ENCODE measurements around the gene C2CD3.

The C2CD3 gene

DNA sequence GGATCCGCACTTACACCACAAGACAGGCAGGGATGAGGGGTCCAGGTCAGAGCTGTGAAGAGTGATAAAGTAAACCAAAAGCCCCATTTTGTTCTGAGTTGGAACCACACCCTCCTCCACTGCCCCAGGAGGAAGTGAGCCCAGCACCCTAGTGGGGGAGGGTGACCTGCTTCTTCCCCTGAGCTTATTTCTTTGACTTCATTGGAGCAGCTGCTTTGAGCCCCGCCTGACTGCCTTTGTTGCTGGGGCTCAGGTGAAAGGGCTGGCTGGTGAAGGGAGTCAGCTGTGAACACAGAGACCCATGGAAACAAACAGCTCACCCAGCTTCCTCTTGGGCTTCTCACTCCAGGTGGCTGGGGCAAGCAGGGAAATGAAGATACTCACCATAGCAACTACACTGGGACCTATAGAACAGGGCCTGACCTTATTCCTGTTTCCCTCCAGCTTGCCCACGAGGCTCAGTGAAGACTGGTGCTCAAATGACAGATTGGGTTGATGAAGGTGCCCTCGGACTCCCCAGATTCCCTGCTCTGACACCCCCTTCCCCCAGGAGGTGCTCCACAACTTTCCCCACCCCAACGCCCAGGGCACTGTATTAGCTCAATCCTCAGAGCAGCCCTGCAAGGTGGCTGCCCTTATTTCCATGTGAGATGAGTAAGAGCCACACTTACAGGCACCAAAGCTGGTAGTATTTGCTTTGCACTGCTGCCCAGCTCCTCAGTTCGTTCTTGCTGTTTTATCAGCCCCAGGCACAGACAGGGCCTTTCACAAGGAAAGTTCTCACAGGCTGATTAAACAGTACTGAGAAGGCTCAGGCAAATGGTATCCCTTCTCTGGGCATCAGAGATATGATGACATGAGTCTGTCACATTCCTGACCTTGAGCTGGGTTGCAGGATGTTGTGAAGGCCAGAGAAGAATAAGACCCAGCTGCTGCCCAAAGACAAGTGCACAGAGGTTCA is 190.5 kb downstream of the C2CD3 start:
- DNase-seq (ENCODE audit: low read depth, low spot score), result no peak

DNA sequence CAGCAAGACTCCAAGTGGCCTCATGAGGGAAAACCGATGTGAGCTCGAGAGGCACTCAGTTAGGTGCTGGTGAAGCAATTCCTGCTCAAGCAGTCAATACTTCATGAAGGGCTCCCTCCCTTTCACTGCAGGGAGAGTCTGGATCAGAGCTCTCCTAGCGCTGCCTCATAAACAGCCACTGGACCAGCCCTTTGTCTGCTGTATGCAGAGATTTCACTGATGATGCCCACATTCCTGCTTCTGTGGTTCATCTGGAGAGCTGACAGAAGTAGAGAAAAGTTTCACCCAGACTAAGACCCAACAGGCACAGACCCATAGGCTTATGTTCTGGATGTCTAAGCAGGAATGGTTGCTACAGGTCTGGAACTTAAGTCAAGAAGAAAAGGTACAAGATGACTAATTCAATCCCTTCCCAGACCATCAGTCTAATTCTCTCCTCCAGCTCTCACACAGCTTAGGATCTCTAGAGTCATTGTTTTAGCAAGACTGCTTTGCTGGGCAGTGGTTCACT is 192.2 kb downstream of the C2CD3 start:
- DNase-seq (ENCODE audit: low read depth, low spot score), result no peak

DNA sequence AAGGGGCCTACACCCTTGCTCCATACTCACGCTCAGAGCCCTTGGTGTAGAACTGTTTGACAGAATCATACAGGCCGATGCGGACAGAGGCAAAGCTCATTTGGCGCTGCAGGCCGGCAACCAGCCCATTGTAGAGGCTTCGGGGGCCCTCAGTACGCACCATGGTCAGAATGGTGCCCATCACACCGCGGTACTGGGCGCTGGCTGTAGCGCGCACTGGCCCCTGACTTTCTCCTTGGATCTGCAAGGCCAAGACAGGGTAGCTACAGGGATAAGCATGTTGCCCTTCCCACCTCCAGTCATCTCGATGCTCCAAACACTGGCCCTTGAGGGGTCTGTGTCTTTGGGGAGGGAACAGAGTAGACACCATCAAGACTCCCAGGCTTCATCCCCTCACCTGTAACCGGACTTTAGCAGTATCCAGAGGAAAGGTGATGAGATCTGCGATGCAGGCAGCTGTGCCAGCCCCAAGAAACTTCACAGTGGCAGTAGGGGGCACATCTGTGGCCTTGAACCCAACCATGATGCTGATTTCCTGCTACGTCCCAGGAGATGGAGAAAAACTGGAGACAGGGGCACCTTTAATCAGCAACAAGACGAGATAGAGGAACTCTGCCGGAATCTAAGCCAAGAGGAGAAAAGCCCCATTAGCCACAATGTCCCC is 192.8 kb downstream of the C2CD3 start:
- no peak for DNase-seq (ENCODE audit: low read depth, low spot score)

DNA sequence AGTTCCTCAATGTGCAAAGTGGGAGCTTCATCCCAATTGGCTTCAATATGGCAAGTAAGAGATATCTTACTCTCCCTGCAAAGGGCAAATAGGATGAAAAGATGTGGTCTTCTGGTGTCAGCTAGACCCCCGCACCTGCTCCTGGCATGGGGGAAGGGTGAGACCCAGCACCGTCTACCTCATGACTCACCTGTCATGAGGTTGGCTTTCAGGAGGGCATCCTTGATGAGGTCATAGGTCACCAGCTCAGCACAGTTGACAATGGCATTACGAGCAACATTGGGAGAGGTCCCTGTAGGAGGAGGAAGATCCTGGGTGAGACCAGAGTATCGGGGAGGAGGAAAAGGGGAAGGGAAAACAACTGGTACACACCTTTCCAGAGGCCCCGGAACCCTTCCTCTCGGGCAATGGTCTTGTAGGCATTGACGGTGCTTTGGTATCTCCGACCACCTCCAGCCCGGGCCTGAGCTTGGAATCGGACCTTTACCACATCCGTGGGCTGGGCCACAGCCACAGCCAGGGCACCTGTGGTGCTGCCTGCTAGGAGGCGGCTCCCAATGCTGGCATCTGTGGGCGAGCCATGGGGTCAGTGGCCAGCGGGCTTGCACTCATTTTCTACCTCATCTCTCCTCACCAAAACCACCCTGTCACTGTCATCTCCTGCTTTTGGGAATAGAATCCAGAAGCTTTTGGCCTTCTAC is 194.2 kb downstream of the C2CD3 start:
- no peak for DNase-seq (ENCODE audit: low read depth, low spot score)

DNA sequence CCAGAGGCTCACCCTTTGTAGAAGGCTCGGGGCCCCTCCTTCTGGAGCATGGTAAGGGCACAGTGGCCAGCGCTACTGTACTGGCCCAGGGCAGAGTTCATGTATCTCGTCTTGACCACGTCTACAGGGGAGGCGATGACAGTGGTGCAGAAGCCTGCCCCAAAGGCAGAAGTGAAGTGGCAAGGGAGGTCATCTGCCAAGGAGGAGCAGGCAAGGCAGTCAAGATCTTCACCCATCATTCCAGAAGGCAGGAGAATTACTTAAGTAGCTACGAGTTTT is 195.4 kb downstream of the C2CD3 start:
- no peak for DNase-seq (ENCODE audit: low read depth, low spot score)

DNA sequence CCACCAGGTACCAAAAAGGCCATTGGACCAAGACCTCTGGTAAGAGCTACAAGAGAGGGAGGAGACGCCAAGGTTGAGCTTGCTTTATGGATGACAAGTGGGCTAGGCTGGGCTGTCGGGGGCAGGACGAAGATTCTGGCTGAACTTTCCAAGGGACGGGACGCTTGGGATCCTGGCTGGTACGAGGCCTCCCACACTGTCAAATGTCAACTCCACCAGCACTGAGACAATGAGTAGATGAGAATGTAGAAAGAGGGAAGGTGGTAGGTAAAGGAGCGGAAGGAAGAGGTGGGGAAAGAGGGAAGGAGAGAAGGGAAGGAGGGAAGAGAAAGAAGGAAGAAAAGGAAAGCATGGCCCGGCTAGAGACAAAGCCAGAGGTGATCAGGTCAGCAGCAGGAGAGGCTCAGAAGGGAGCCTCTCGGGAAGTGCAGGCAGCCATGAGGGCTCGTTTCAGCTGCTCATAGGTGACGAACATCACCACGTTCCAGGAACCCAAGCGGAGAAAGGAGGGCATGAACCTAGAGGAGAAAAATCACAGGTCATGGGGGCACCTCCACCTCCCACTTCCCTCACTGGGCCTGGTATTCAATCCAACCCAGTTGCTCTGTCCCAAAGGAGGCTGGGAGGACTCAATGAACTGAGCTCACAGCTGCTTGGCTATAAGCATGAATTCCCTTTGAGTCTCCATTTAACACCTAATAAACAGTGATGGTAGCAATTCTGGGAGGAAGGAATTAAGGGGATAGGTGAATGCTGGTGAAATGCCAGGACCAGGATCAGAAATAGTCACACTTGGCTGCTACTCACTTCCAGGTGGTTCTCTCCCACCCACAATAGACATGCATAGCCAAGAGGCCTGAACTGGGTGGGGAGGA is 196.0 kb downstream of the C2CD3 start:
- DNase-seq (ENCODE audit: low read depth, low spot score), result no peak

DNA sequence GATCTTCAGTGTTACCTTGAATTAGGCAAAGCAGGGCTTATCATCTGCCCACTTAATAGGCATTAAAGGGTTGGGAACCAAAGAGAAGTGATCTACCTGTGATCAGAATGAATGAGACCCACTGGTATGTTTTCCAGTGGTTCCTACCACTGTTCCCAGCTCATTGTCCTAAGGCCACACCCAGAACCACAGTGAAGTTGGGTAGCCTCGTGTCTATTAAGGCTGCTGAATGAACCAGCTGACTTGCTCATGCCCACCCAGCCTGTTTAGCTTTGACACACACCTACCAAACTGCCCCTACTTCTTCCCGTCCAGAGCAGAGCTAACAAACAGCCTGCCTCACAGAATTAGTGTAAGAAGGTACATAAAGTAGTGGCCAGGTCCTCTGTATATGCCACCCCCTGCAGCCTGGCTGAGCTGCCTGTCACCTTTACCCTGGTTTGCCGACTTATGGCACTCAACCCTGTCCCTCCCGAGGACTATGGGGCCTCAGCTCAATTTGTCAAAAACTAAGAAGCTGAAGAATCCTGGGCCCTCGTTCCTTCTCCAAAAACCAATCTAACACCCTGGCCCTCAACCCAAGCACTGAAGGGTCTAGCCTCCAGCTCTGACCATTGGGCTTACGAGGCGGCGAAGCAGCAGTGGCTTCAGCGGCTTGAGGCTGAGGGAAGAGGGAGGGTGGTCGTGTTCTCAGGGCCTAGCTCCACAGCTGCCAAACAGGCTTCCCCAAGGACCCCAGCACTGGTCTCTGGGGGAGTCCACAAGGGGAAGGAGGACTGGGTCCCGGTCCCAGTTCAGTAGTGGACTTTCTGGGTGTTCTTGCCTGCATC is 198.0 kb downstream of the C2CD3 start:
- DNase-seq (ENCODE audit: low read depth, low spot score), result no peak

DNA sequence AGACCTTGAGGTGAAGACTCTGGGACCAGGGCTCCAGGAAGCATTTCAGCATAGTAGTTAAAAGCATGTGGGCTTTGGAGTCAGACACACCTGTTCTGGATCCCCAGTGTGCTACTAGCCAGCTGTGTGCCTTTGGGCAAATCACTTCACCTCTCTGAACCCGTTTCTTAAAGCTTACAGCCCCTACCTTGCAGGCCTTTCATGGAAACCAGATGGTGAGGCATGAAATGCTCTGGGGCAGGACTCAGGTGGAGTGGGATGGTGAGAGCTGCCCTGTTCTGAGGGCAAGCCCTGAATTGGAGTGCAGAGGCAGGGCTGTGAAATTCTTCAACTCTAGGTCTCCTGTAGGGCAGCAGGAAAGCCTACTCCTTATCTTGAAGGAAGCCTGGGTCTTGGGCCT is 198.6 kb downstream of the C2CD3 start:
- no peak for DNase-seq (ENCODE audit: low read depth, low spot score)

DNA sequence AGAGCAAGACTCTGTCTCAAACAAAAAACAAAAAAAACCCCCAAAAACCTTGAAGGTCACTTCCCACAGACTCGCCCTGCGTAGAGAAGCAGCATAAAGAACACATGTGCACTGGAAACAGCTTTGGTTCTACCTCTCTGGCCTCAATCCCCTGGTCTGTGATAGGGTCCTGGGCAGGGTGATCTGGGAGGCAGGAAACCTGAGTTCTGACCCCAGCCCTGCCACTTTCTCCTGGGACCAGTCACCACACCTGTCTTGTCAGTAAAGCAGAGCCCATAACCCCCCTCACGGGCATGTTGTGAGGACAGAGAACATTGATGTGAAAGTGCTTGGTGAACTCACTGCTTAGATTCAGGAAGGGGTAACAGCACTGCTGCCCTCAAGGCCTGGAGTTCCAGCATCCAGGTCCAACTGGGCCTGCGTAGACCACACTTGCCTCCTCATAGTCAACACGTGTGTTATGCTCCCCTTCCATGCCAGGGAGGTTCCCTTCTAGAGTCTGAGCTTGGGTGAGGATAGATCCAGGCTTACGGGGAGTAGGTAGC is 199.6 kb downstream of the C2CD3 start:
- DNase-seq (ENCODE audit: low read depth, low spot score), result no peak

DNA sequence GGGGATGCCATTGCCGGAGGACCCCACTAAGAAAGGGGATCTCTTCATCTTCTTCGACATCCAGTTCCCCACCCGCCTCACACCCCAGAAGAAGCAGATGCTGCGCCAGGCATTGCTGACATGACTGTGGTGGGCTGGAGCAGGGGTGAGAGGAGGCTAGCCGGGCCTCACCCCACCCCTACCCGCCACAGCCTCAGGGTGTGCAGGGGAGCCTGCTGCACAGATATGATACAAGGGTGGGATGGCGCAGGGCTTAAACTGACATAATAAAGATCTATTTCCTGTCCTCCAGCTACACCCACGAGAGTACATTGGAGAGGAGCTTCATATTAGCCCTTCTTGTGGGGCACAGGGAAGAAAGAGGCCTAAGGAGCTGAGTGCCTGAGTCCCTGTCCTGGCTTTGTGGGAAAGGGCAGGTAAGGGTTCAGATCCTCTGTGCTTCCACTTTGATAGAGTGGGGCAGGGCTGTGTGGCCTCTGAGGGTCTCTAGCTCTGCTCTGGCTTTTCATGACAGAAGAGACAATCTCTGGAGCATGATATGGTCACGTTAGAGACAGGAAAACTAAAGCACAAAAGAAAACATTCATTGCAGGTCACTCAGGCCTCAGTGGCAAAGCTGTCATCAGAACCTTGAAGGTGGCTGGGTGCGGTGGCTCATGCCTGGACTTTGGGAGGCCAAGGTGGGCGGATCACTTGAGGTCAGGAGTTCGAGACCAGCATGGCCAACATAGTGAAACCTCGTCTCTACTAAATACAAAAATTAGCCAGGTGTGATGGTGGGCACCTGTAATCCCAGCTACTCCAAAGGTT is 200.6 kb downstream of the C2CD3 start:
- no peak for DNase-seq (ENCODE audit: low read depth, low spot score)

DNA sequence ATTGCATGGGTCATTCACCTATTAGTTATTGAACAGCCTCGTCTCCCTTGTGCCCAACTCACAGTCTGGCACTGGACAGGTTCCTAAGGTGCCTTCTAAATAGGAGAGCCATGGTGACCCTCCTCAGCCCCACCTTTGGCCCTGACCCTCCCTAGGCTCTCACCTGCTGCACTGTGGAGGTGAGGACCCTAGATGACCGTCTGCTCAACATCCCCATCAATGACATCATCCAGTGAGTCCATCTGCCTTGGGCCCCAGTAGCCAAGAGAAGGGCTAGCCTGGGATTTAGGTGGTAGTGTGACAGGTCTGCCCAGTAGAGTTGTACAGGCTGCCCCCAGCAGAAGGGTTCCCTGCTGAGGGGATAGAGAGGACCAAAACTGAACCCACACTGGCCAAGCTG is 201.7 kb downstream of the C2CD3 start:
- no peak for DNase-seq (ENCODE audit: low read depth, low spot score)

DNA sequence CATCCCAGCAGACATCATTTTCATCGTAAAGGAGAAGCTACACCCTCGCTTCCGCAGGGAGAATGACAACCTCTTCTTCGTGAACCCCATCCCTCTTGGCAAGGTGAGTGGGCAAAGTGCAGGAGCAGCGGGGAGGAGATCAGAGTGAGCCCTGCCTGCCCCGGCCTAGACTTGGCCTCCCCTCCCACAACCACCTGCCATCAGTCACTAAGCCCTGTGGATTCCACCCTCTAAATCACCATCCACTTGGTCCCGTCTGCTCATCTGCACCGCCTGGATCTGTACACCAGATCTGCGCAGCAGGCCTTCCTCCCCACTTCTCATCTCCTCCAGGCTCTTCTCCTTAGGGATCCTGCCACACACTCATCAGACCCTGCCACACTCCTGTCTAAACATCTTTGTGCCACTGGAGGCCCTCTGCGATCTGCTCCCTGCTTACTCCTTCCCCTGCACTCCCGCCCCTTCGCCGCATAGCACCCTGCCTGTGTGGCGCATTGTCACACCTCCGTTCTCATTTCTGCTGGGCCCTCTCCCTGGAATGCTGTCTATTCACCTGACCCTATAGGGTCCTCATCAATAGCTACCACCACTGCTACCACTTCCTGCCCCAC is 202.3 kb downstream of the C2CD3 start:
- no peak for DNase-seq (ENCODE audit: low read depth, low spot score)

DNA sequence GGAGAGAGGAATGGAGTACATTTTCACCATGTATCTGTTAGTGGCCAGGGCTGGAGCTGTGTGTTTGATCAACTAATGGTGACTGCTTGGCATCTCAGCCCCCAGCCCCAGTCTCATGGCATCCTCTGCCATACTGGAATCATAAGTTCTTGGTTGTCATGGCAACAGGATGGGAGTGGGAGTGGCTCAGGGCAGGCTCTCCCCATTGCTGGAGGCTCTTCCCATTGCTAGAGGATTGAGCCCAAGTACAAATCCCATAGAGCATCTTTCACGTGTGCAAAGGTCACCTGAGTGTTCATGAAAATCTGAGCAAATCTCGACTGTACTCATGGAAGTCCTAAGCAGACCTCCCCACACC is 205.1 kb downstream of the C2CD3 start:
- DNase-seq (ENCODE audit: low read depth, low spot score), result no peak

DNA sequence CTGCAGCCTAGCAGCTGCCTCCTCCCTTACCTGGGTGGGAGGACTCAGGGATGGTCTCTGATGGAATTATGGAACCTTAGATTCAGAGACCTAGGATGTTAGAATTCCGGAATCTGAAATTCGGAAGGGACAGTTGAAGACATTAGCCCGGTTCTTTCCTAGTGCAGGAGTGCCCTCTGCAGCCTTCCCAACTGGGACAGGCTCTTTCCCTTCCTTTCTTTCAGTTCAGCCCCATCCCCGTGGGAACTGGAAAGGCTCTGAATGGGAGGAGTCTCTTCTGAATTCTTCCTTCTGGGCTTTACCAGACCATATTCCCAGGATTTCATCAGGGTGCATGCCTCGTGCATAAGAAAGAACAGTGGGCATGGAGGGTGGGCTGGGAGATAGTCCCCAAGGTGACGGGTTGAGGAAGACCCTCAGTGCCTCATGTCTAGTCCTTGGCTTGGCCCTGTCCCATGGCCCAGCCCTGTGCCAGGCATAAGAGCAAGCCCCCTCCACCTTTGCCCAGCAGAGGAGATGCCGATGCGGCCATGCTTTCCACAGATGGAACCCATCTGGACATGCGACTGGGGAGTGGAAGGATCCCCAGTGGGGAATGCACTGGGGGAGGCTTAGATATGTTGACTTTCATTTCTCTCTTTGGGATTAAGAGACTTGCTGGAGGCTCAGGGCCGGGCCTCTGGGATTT is 205.6 kb downstream of the C2CD3 start:
- DNase-seq (ENCODE audit: low read depth, low spot score), result no peak

DNA sequence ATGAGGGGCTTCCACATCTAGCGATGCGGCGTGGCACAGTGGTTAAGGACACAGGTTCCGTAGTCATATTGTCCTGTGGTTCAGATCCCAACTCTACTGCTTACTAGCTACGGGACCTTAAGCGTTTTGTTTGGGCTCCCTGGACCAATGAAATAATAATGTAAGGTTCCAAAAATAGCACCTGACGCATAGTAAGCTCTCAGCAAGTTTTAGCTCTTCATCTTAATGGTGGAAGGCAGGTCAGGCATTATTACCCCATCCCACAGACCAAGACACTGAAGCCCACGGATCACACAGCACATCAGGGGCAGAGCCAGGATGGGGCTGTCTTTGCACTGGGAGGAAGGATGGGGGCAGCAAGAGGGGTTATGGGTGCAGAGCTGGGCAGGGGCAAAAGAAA is 206.9 kb downstream of the C2CD3 start:
- DNase-seq (ENCODE audit: low read depth, low spot score), result no peak

Measured in activated naive CD8-positive, alpha-beta T cell treated with anti-CD3 and anti-CD28 coated beads, Interleukin-2, amount 50 U/mL, for 16 hours (primary cell).